Stomach (tissue), 9 donors: ENCODE data around the gene JUNB. TPM values are rescaled to one million over a fixed set of nuclear protein-coding genes. Genes with fewer than 3 reads are reported as not detected.

Experiments used
- DNase-seq, 2 donors: peaks; one replicate each; pipeline versions ENCODE4 v3.0.0 to v3.0.0-alpha.2; 2013 to 2019
- H3K27ac ChIP-seq, 5 donors: fragments of 200-600 bp in 4 of 5; sonication (generic) in 4 of 5; one replicate each; pipeline ENCODE4 v1.5.1; 2013 to 2019; ENCODE audit warnings: mild to moderate bottlenecking in 1 of 5, moderate library complexity in 1 of 5
- H3K27me3 ChIP-seq, 3 donors: fragments of 200-600 bp; sonication (generic); one replicate each; pipeline ENCODE4 v1.5.1; 2017 to 2019; ENCODE audit warnings: mixed run types in 1 of 3
- H3K36me3 ChIP-seq, 4 donors: fragments of 200-600 bp; sonication (generic); 1 replicate in 3 of 4; 2 replicates in 1 of 4; pipeline ENCODE4 v1.5.1; 2016 to 2019
- H3K4me1 ChIP-seq, 4 donors: fragments of 200-600 bp; sonication (generic); one replicate each; pipeline ENCODE4 v1.5.1; 2016 to 2019
- H3K4me3 ChIP-seq, 4 donors: fragments of 200-600 bp; sonication (generic) in 3 of 4; one replicate each; pipeline ENCODE4 v1.5.1; 2016 to 2019; ENCODE audit warnings: mild to moderate bottlenecking in 1 of 4
- H3K9me3 ChIP-seq, 4 donors: fragments of 200-600 bp; sonication (generic); one replicate each; pipeline ENCODE4 v1.5.1; 2016 to 2019
- CTCF ChIP-seq, 7 experiments: fragments of 450-650 bp in 4 of 7; fragments of 200-600 bp in 3 of 7; sonication (generic) in 3 of 7; IDR thresholded peaks; one replicate each; pipeline ENCODE4 v1.5.1; 2016 to 2019; ENCODE audit warnings: antibody characterized with exemption in 7 of 7, control low read depth in 2 of 7, mild to moderate bottlenecking in 1 of 7
- EP300 ChIP-seq: sonication (generic); formaldehyde crosslinking; IDR thresholded peaks from one replicate; pipeline ENCODE4 v1.6.1; 2017; ENCODE audit warnings: antibody characterized with exemption
- POLR2A ChIP-seq, 4 donors: fragments of 450-650 bp; IDR thresholded peaks; one replicate each; pipeline ENCODE4 v1.6.1; 2016; ENCODE audit warnings: antibody characterized with exemption in 4 of 4, control low read depth in 2 of 4, mild to moderate bottlenecking in 1 of 4, moderate library complexity in 1 of 4
- POLR2AphosphoS5 ChIP-seq, 3 donors: sonication (generic); formaldehyde crosslinking; IDR thresholded peaks; one replicate each; pipeline ENCODE4 v1.6.1; 2016; ENCODE audit warnings: antibody characterized with exemption in 3 of 3
- WGBS, 5 donors: extraction: QIAGEN DNeasy Blood & Tissue Kit in 3 of 5; methylation state at CpG; one replicate each; pipeline versions ENCODE4 v1.1.5 to v1.1.7; 2013 to 2018; 5-methylcytosine and 5-hydroxymethylcytosine counted together
- intact Hi-C: fragments of 100-400 bp; cut with DNase I; formaldehyde crosslinking; loops from one replicate; pipeline ENCODE4 v1.15.1; 2023; ENCODE audit warnings: low total_unique reads
- polyA plus RNA-seq, 3 donors: library from polyadenylated mRNA; stranded (reverse); fragments of 200-250 nt; gene quantifications; one replicate each; pipeline ENCODE4 v1.2.3, GENCODE V29; 2013
- total RNA-seq, 5 donors: library from RNA; depleted of rRNA; stranded (reverse); fragments of >200 nt; gene quantifications; one replicate each; pipeline versions ENCODE4 v1.1.0 to v1.2.3, GENCODE V29; 2014 to 2016
- donor health status: healthy with polysubstance abuse.
- donor health status: Bipolar disorder and iron deficiency.
- donor health status: healthy.

Gene JUNB
- total and polyA plus RNA-seq, 8 donors, result 128 to 625 (median 205) TPM

DNA sequence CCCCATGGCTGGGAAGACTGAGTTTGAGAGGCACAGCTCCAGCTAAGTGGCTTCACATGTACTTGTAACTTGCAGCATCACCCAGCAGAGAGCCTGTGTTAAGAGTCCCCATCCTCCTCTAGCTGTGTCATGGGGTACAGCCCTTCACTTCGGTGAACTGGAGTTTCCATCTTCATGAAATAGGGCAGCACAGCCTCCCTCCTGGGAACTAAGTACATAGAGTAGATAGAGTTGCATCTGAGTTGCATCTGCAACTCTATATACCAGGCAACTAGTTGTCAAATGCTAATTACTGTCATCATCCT lies 9.1 kb downstream of the JUNB start:
- intact Hi-C loops, result loop anchor here (5.0 kb wide), 1 partner anchor 33 kb away; no protein-coding TSS in a partner anchor
- peaks cover 0 to 6% (median 0%) of the 10 kb centered on the region in 3 donors for H3K27me3 ChIP-seq
- H3K36me3 ChIP-seq, result peaks cover 12 to 38% (median 33%) of the 10 kb centered on the region in 4 donors
- DNase-seq, result no peak
- peak overlapping the region in 4 of 5 donors; percentile 4 to 86 (median 84) for H3K27ac ChIP-seq
- WGBS, 5 donors, result 25 to 90% (median 55%) methylated on average over 1 of the region's 1 CpG
- peaks cover 20 to 54% (median 39%) of the 10 kb centered on the region in 4 donors for H3K4me1 ChIP-seq
- peak overlapping the region; percentile 80 to 86 (median 80) for H3K4me3 ChIP-seq
- no peak for TF ChIP-seq CTCF (IDR thresholded peaks at IDR 0.05)
- no peak for TF ChIP-seq POLR2AphosphoS5 (IDR thresholded peaks at IDR 0.05)
- no peak for TF ChIP-seq POLR2A (IDR thresholded peaks at IDR 0.05)
- TF ChIP-seq EP300, result no peak
- H3K9me3 ChIP-seq, result no peaks in the 10 kb centered on the region

- peak in 1 of 2 donors; percentile 55 for DNase-seq
- TF ChIP-seq POLR2AphosphoS5 (IDR thresholded peaks at IDR 0.05) (no peak), POLR2A (IDR thresholded peaks at IDR 0.05) (no peak), CTCF (IDR thresholded peaks at IDR 0.05) (no peak)
- Histone ChIP-seq H3K27ac (peak overlapping the region; percentile 76 to 86 (median 83)), H3K27me3 (peaks cover 0 to 6% (median 0%) of the 10 kb centered on the region in 3 donors), H3K36me3 (peaks cover 12 to 38% (median 33%) of the 10 kb centered on the region in 4 donors), H3K4me1 (peaks cover 16 to 50% (median 36%) of the 10 kb centered on the region in 4 donors), H3K9me3 (no peaks in the 10 kb centered on the region), H3K4me3 (peak overlapping the region; percentile 80 to 86 (median 80))
- 6 to 13% (median 8%) methylated on average over 22 to 38 of the region's 38 CpGs for WGBS, 5 donors
- intact Hi-C loops, result loop anchor here (5.0 kb wide), 1 partner anchor 34 kb away; no protein-coding TSS in a partner anchor
Measured at GRCh38 chr19:12800923-12801465, 9.7 kb downstream of the JUNB start.

DNA sequence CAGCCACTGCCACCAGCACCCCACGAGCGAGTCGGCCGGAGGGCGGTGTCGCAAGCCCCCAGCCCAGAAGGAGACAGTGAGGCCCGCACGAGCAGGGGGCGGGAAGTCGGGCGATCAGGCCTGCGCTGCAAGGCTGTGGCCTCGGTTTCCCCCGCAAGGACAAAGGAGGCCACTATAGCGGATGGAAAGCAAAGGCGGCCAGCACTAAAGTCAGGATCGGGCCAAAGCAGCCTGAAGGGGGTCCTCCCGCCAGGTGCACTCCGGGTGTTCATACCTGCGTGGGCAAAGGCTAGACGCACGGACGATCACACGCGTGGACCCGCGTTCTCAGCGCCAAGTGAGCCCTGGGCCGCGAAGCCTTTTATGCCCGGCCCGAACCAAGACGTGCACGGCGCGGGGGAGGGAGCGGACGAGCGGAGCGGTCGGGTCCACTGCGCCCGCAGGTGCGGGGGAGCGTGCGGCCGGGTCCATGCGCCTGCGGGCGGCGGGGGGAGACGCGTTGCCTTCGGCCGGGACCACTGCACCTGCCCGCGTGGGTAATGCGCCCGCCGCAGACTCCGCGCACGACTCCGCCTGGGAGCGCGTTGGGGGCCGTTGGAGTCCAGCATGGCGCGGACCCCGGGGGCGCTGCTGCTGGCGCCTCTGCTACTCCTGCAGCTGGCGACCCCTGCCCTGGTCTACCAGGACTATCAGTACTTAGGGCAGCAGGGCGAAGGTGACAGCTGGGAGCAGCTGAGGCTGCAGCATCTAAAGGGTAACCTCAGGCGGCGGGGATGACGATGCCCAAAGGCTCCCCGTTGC lies 10.4 kb downstream of the JUNB start, which contains the start of the genes PRDX2 and THSD8:
Gene PRDX2 (minus strand): TSS at position 335 of the 801 bp plus-strand sequence. CDS start 539 bp downstream, outside the sequence.
Gene THSD8 (plus strand): TSS at position 604 of the 801 bp plus-strand sequence. CDS start 3 bp downstream, at position 607.
- TF ChIP-seq POLR2A (IDR thresholded peaks at IDR 0.05), result peak in 2 of 4 donors; percentile 36 to 84
- no peak for TF ChIP-seq CTCF (IDR thresholded peaks at IDR 0.05)
- peak; percentile 86 to 98 (median 97) for TF ChIP-seq POLR2AphosphoS5 (IDR thresholded peaks at IDR 0.05)
- TF ChIP-seq EP300, result no peak
- Histone ChIP-seq H3K36me3 (peaks cover 12 to 38% (median 33%) of the 10 kb centered on the region in 4 donors), H3K27me3 (peaks cover 0 to 6% (median 0%) of the 10 kb centered on the region in 3 donors), H3K9me3 (no peaks in the 10 kb centered on the region), H3K4me3 (peak within 1 kb of the TSS; percentile 80 to 86 (median 80)), H3K27ac (peak within 1 kb of the TSS; percentile 76 to 86 (median 83)), H3K4me1 (peaks cover 13 to 50% (median 36%) of the 10 kb centered on the region in 4 donors)
- 0 to 2% (median 0%) methylated on average over 27 to 78 of the region's 78 CpGs for WGBS, 5 donors
- peak; percentile 87 to 95 for DNase-seq
- intact Hi-C loops, result loop anchor here (5.0 kb wide), 1 partner anchor 34 kb away; no protein-coding TSS in a partner anchor
